OCI-LY3 (cell line): ENCODE measurements around the gene SAMSN1.

Experiments
- CTCF ChIP-seq: fragments of 200-600, 300-600 bp; sonication (generic); IDR thresholded peaks from 2 replicates; pipeline ENCODE4 v1.5.1; 2014; ENCODE audit warnings: antibody characterized with exemption, low read length, low read depth
- EZH2phosphoT487 ChIP-seq: fragments of 200-600 bp; shearing (Covaris generic); IDR thresholded peaks from 2 replicates; pipeline ENCODE4 v1.6.1; 2018; ENCODE audit warnings: antibody characterized with exemption, mixed run types, low read depth

GRCh38 chr21:14533499-14534428 lies 12.4 kb downstream of the SAMSN1 start:
- TF ChIP-seq EZH2phosphoT487 = no peak
- no peak for TF ChIP-seq CTCF
